ENCODE results near the gene TAS2R60. TPM values are rescaled to one million over a fixed set of nuclear protein-coding genes. Genes with fewer than 3 reads are reported as not detected.

TAS2R60 gene
- total RNA-seq, 5 donors from 2014 or later (not counting 1 experiment from before 2014, with no cell fraction given): 0.38 to 2.4 (median 1.0) TPM; not detected in 1

- no peak overlapping the region for H3K4me3 ChIP-seq (ENCODE audit: control insufficient read depth in 1 of 2, extremely low read depth in 1 of 2, low read length in 1 of 2)
- Mint-ChIP-seq H3K27ac (peak overlapping the region in 1 of 2 donors; percentile 79), H3K4me1 (peaks cover 7 to 24% (median 19%) of the 10 kb centered on the region in 3 donors), H3K4me3 (no peak overlapping the region), H3K27me3 (no peaks in the 10 kb centered on the region), H3K9me3 (no peaks in the 10 kb centered on the region), H3K36me3 (peaks cover 31% of the 10 kb centered on the region)
- no peaks in the 10 kb centered on the region for H3K27me3 ChIP-seq (replicated peaks in 1 of 2; ENCODE audit: control insufficient read depth in 2 of 2, extremely low read depth in 1 of 2, insufficient read depth in 2 of 2, low read length in 1 of 2)
- CTCF ChIA-PET: interaction anchor here in 1 of 2 donors (0.7 kb wide), 1 partner anchor 10 kb away, joined by 3 read pairs; no protein-coding TSS in a partner anchor
- WGBS (ENCODE audit: insufficient coverage): 60% methylated on average over 1 of the region's 6 CpGs
- H3K27ac ChIP-seq (ENCODE audit: low read length): no peak overlapping the region
- H3K4me1 ChIP-seq (ENCODE audit: control insufficient read depth in 1 of 2, extremely low read depth in 1 of 2, insufficient read depth in 2 of 2, low read length in 2 of 2): no peaks in the 10 kb centered on the region
- ATAC-seq (replicated peaks in 1 of 4): no peak
- no peaks in the 10 kb centered on the region for H3K9me3 ChIP-seq
- POLR2A ChIA-PET: no interaction called here
- DNase-seq: no peak
- H3K36me3 ChIP-seq (ENCODE audit: control insufficient read depth in 2 of 2, extremely low read depth in 1 of 2, insufficient read depth in 1 of 2, low read length in 1 of 2): no peaks in the 10 kb centered on the region
These were observed 49.8 kb downstream of the TAS2R60 start for GRCh38 chr7:143492799-143493739.

GRCh38 chr7:143493751-143494150, 50.5 kb downstream of the TAS2R60 start:
- H3K36me3 Mint-ChIP-seq: peaks cover 27% of the 10 kb centered on the region
- H3K4me1 ChIP-seq (ENCODE audit: control insufficient read depth in 1 of 2, extremely low read depth in 1 of 2, insufficient read depth in 2 of 2, low read length in 2 of 2): no peaks in the 10 kb centered on the region
- no peaks in the 10 kb centered on the region for H3K27me3 ChIP-seq (replicated peaks in 1 of 2; ENCODE audit: control insufficient read depth in 2 of 2, extremely low read depth in 1 of 2, insufficient read depth in 2 of 2, low read length in 1 of 2)
- H3K27ac Mint-ChIP-seq: peak overlapping the region; percentile 21 to 79
- ATAC-seq (replicated peaks in 1 of 4) (no peak), DNase-seq (peak in 1 of 35 experiments; percentile 6)
- H3K9me3 ChIP-seq: no peaks in the 10 kb centered on the region
- H3K27me3 Mint-ChIP-seq: no peaks in the 10 kb centered on the region
- CTCF ChIA-PET: interaction anchor here in 1 of 2 donors (0.7 kb wide), 1 partner anchor 9 kb away, joined by 3 read pairs; no protein-coding TSS in a partner anchor
- H3K36me3 ChIP-seq (ENCODE audit: control insufficient read depth in 2 of 2, extremely low read depth in 1 of 2, insufficient read depth in 1 of 2, low read length in 1 of 2): no peaks in the 10 kb centered on the region
- H3K4me1 Mint-ChIP-seq: peaks cover 7 to 24% (median 19%) of the 10 kb centered on the region in 3 donors
- WGBS (ENCODE audit: insufficient coverage): no CpG with 5 or more reads among the region's 1 CpG
- POLR2A ChIA-PET: no interaction called here
- H3K9me3 Mint-ChIP-seq: no peaks in the 10 kb centered on the region
- no peak overlapping the region for H3K4me3 ChIP-seq (ENCODE audit: control insufficient read depth in 1 of 2, extremely low read depth in 1 of 2, low read length in 1 of 2)
- no peak overlapping the region for H3K27ac ChIP-seq (ENCODE audit: low read length)
- no peak overlapping the region for H3K4me3 Mint-ChIP-seq

Other genes starting within 250 kb of the TAS2R60 start
- not detected for gene TAS2R40, start 221.4 kb upstream of the TAS2R60 start, total RNA-seq
- gene GSTK1, start 180.0 kb upstream of the TAS2R60 start, total RNA-seq: 100 to 1,000 TPM; 347 to 524 (median 406) TPM
- gene TMEM139, start 158.5 kb upstream of the TAS2R60 start, total RNA-seq: 1 to 10 TPM in 3 of 5 donors, under 1 TPM in 1, not detected in 1; 0.66 to 1.6 (median 1.2) TPM
- gene CASP2, start 155.1 kb upstream of the TAS2R60 start, total RNA-seq: 10 to 100 TPM; 43.4 to 83.6 (median 73.7) TPM
- gene CLCN1, start 127.3 kb upstream of the TAS2R60 start, total RNA-seq: not detected
- gene FAM131B, start 80.7 kb upstream of the TAS2R60 start, total RNA-seq: 1 to 10 TPM in 3 of 5 donors, under 1 TPM in 2; 0.08 to 3.6 (median 2.1) TPM
- 100 to 1,000 TPM; 107 to 186 (median 159) TPM for gene ZYX, start 62.1 kb upstream of the TAS2R60 start, total RNA-seq
- gene EPHA1, start 34.6 kb upstream of the TAS2R60 start, total RNA-seq: 10 to 100 TPM; 23.8 to 49.8 (median 43.5) TPM
- gene TAS2R41, start 34.4 kb downstream of the TAS2R60 start, total RNA-seq: 1 to 10 TPM in 2 of 5 donors, under 1 TPM in 3; 0.28 to 2.5 (median 0.93) TPM
- 1 to 10 TPM in 1 of 5 donors, under 1 TPM in 3, not detected in 1; 0.59 to 1.7 (median 0.78) TPM for gene CTAGE15, start 128.3 kb downstream of the TAS2R60 start, total RNA-seq
- gene TCAF2, start 177.5 kb downstream of the TAS2R60 start, total RNA-seq: 10 to 100 TPM; 23.4 to 36.4 (median 31.8) TPM